Right renal cortex interstitium (tissue), 3 donors: ENCODE data around the gene OR51G2. TPM values are rescaled to one million over a fixed set of nuclear protein-coding genes. Genes with fewer than 3 reads are reported as not detected.

Experiments
- DNase-seq, 3 donors: peaks; one replicate each; pipeline ENCODE4 v3.0.0-alpha.2; 2013; ENCODE audit warnings: low read depth in 3 of 3, low spot score in 2 of 3
- polyA plus RNA-seq, 3 donors: library from polyadenylated mRNA; unstranded; fragments of 120-200 nt; gene quantifications; one replicate each; pipeline ENCODE4 v1.2.1, GENCODE V29; 2013; ENCODE audit not compliant: insufficient read length in 3 of 3

Gene OR51G2
- polyA plus RNA-seq, 3 donors = not detected

DNA sequence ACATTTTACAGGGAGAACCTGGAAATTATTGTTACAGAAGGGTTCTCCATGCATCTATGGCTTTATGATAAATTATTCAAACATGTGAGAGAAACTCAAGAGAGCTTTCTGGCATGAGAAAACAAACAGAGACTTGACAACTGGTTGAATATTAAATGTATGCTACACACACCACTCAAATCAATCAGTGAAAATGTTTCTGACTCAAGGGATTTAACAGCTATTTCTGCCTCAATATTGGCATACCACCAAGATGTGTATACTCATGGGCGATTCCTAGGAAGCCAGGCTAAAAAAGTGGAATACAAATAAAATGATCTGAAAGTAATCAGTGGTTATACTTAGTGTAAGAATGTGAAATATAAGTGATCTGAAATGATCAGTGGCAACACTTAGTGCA, 53.3 kb downstream of the OR51G2 start:
- no peak for DNase-seq

DNA sequence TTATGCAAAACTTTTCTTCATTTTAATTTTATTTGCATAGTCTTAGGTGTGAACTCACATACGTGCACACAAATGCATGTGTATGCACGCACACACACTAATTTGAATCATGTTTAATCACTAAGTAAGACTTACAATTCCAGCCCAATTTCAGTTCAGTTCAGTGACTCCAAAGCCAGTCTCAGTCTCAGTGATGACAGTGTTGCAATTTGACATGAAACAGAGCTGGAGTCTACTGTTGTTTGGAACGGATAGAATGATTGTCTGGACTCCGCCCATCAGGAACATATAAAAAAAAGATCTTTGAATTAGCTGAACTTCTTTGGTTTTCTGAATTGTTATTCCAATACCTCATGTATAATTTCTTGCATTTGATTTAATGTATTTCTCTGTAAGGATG, 55.3 kb downstream of the OR51G2 start:
- no peak for DNase-seq

Other genes starting within 250 kb of the OR51G2 start
- gene OR51E2, start 221.5 kb downstream of the OR51G2 start, polyA plus RNA-seq = under 1 TPM; 0.52 to 0.64 (median 0.53) TPM
- under 1 TPM; 0.31 to 0.50 (median 0.39) TPM for gene MMP26, start 214.6 kb downstream of the OR51G2 start, polyA plus RNA-seq
- gene OR51F1, start 149.4 kb downstream of the OR51G2 start, polyA plus RNA-seq = not detected
- not detected for gene OR52R1, start 115.0 kb downstream of the OR51G2 start, polyA plus RNA-seq
- gene OR51F2, start 98.0 kb downstream of the OR51G2 start, polyA plus RNA-seq = not detected
- not detected for gene OR51S1, start 70.1 kb downstream of the OR51G2 start, polyA plus RNA-seq
- not detected for gene OR51T1, start 37.5 kb downstream of the OR51G2 start, polyA plus RNA-seq
- gene OR51A7, start 15.6 kb downstream of the OR51G2 start, polyA plus RNA-seq = not detected
- gene OR51G1, start 5.0 kb upstream of the OR51G2 start, polyA plus RNA-seq = not detected
- not detected for gene OR51A4, start 28.3 kb upstream of the OR51G2 start, polyA plus RNA-seq
- gene OR51A2, start 36.4 kb upstream of the OR51G2 start, polyA plus RNA-seq = not detected
- under 1 TPM in 2 of 3 donors, not detected in 1; 0.08 TPM for gene OR51L1, start 75.5 kb upstream of the OR51G2 start, polyA plus RNA-seq
- gene OR52J3, start 127.2 kb upstream of the OR51G2 start, polyA plus RNA-seq = not detected
- gene OR52E2, start 140.3 kb upstream of the OR51G2 start, polyA plus RNA-seq = not detected
- not detected for gene OR52E1, start 150.2 kb upstream of the OR51G2 start, polyA plus RNA-seq
- not detected for gene OR52A5, start 219.0 kb upstream of the OR51G2 start, polyA plus RNA-seq
- gene OR52A1, start 235.4 kb upstream of the OR51G2 start, polyA plus RNA-seq = under 1 TPM in 1 of 3 donors, not detected in 2; 0.03 TPM